ENCODE data around the gene PREX1.

Gene PREX1

DNA sequence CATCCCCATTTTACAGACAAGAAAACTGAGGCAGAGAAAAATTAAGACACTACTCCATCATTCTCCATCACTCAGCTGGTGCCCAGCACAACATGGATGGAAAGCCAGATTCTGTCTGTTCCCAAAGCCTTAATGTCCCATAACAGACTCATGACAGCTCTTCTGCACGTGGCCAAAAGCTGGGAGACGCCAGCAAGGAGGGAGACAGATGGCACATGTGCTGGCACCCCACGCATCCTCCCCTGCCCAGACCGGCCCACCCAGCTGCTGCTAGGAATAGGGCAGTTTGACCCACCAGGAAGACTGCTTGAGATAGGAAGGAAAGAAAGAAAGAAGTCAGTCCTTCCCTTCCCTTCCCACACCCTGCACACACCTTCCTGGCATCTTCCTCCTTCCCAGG, 96.3 kb downstream of the PREX1 start:
- DNase-seq = no peak

DNA sequence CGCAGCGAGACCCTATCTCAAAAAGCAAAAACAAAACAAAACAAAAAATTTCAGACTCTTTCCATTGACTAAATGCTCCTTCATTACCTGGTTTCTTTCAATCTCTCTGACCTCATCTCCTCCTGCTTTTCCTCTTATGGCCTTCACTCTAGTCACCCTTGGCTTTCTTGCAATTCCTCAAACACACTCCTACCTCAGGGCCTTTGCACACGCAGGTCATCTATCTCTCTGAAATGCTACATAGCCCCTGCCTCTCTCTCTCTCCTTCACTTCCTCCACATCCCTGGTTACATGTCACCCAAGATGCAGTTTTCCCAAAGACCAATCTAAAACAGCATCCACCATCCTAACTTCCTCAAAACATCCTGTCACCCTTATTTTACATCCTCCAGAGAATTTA, 96.8 kb downstream of the PREX1 start:
- no peak for DNase-seq

DNA sequence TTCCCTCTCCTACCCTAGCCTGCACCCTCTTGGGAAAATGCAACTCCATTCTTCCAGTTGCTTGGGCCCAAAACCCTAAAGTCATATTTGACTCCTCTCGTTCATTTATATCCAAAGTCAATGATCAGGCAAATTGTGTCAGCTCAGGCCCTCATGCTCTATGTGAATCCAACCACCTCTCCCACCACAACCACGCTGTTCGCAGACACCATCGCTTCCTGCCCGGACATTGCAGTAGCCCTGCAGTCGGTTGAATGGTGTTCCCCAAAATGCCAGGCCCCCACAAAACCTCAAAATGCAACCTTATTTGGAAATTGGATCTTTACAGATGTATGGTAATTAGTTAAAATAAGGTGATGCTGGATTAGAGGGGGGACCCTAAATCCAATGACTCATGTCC, 98.3 kb downstream of the PREX1 start:
- DNase-seq = no peak

DNA sequence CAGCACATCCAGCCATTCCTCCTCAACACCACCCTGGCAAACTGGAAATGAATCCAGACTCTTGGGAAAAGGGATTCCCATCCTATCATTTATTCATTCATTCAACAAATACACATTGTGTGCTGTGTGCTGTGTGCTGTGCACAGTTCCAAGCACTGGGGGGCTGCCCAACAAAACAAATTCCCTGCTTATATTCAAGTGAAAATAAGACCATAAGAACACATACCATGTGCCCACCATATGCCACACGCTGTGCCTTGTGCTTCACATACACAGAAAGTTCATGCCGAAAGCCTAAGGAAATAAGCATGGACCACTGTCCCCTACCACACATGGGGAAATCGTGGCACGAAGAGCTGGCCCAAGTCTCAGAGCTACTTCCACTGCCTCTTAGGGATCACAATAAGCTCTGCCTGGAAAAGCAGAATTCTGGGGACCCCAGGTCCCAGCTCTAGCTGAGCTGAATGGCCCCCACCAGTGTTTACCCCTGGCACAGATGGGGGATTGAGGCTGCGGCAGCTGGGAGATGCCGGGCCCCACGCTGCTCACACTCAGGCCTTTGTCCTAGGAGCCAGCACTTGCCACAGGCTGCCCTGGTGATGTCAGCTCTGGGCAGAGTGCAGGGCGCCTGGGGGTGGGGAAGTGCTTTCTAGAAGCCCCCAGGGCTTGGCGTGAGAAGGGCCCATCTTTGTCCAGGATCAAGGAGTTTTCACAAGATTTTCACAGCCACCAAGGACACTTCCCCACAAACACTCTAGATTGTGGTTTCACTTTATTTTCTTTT, 99.6 kb downstream of the PREX1 start:
- DNase-seq = no peak

DNA sequence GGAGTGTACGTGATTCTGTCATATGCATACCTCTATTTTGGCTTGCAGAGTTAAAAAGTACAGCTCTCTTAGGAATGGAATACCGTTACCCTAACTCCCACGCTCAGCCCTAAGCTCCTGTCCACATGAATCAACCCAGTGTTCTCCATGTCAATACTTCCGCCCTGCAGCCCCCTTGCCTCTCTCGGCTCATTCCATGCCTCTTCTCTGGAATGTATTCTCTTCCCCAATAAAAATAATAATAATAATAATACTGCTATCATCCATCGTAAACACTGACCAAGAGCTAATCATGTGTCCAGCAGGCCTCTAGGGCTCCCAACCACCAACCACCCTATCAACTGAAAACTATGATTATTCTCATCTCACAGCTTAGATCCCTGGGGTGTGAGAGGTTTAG, 100.6 kb downstream of the PREX1 start:
- DNase-seq = no peak

DNA sequence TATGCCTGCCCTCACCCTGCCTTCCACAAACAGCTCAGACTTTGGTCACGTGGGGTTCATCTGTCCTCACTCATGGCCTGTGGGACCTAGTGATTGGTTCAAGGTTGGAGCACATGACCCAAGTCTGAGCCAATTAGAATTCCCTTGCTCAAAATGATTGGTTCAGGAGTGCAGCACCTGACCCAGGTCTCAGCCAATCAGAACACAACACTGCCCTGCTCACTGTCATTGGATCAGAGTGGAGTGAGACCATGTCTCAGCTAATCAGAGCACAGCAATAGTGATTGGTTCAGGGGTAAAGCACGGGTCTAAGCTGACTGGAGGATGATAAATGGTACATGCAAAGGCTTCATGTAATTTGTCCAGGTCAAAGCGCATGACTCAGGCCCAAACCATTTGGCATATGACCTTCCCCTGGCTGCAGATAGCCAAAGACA, 102.2 kb downstream of the PREX1 start:
- no peak for DNase-seq

DNA sequence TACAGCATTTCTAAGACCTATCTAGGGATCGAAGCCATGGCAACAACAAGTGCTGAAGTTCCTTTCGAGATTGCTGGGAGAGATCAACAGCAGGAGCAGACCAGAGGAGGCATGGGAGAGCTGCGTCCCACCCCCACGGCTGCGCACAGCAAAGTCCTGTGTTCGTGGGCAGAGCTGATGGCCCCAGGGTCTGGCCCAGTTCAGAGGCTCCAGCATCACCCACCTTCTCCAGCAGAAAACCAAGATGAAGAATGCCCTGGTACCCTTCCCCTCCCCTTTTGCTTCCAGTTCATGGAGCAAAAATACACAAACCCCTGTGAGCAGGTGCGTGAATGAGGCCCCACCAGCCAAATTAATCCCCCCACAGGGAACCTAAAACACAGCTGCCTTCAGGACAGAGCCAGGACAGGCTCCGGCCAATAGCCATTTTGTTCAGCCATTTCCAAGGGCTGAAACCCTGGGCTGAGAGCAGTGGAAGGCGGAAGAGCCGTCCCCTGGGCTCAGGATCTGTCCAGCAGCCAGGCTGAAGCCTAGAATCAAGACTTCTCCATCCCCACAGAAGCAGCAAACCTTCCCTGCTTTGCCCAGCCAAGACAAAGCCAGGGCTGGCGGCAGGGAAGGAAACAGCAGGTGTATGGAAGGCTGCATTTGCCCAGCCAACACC, 102.8 kb downstream of the PREX1 start:
- DNase-seq = no peak

DNA sequence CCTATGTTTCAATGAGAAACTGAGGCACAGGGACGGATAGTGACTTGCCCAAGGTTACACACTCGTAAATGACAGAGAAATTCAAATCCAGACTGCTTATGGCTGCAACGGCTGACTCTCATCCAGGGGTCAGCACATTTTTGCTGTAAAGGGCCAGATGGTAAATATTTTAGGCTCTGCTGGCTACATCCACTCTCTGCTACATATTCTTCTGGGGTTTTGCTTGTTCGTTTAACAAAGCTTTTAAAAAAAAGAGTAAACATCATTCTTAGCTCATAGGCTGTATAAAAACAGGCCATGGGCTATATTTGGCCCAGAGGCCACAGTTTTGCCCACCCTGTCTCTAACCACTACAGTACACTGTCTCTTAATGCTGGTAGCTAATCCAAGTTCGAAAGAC, 103.4 kb downstream of the PREX1 start:
- DNase-seq = no peak

DNA sequence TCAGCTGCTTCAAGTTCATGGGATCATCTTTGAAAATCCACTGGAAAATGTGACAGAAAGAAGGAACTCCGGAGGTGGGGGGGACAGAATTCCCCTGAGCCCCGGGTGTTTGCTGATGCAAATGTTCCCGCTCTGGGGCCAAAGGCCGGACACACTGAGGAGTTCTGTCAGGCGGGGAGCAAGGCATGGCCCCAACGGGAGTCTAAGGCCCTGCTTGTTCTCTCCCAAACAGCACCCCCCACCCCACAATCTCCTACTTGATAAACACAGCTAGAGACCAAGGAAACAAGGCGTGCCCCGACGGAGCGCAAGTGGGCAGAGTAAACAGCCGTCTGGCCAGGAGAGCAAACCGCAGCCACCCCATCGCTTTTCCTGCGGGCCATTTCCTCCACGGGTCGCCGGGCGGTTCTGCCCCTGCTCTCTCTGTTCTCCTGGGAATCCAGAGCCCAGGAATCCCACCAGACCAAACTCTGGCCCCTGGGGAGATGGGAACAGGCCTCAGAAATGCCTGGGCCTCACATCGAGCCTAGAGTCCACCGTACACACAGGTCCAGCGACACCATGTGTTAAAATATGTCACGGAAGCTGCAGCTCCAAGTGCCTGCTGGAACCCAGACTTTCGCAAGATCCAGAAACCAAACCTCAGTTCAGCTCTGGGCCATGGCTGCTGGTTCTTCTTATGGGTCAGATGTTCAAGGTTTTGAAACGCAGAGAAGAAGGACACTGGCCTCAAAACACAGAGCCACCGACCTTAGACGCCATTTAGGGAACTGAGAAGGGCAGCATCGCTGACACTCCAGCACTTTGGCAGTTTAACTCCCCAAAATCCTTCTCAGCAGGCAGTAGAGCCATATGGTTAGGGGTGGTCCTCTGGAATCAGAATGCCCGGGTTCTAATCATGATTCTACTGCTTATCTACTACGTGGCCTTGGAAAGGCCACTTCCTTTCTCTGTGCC, 104.2 kb downstream of the PREX1 start:
- no peak for DNase-seq

DNA sequence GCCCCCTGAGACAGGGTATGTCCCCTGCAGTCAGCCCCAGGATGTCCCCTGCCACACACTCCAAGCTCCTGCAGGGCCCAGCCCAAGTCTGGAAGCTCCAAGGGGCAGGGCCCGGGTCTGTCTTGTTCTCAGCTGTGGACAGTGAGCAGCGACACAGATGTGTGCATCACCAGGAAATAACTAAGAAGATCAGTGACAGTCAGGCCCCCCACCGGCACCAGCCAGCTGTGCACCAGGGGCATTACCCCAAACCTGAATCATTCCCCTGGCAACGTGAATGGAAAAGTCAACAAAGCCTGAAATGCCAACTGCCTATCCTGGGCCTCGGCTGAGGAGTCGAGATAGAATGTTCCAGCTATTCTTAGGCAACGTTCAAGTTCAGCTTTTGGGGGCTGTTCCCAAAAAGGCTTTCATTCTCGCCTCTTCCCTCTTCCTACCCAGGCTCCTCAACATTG, 105.0 kb downstream of the PREX1 start:
- DNase-seq = no peak

DNA sequence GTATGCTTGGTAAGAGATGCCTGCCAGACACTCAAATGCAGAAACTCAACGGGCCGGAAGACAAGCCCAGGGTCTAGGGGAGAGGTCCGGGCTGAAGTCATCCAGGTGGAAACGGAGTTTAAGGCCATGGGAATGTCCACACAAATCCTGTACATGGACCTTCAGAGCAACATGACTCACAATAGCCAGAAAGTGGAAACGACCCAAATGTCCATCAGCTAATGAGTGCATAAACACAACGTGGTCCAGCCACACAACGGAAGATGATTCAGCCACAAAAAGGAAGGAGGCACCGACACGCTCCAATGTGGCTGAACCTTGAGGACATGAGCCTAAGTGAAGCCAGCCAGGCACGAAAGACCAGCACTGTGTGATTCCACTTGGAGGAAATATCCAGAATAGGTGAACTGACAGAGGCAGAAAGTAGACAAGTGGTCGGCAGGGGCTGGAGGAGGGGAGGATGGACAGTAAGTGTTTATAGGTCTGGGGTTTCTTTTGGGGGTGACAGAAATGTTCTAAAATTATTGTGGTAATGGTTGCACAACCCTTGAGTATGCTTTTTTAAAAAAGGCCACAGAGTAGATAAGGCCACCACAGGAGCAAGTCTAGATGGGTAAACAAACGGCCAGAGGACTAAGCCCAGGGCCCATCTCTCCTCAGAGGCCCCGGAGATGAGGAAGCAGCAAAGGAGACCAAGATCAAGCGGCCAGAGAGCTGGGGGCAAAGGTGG, 105.6 kb downstream of the PREX1 start:
- DNase-seq = no peak

DNA sequence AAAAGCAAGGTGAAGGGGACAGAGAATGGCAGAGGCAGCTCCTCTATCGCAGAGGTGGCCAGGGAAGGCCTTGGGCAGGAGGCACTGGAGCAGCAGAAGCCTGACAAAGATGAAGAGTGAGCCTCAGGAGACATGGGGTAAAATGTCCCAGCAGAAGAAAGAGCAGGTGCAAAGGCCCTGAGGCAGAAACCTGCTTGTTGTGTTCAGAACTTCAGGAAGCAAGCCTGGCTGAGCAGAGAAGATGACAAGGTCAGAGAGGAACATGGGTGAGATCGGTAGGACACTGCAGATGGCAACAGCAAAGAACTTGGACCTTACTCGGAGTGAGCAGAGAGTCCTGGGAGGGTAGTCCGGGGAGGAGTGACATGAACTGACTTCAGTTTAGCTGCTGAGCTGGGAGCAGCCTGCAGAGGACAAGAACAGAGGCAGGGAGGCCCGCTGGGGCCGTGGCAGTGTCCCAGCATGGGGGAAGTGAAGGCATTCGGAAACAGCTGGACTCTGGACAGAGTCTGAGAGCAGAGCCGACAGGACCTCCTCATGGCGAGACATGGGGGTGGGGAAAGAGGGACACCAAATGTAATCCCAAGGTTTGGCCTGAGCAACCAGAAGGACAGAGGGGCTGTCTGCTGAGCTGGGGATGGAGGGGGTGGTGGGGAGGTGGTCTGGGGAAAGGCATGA, 106.3 kb downstream of the PREX1 start:
- DNase-seq = no peak

DNA sequence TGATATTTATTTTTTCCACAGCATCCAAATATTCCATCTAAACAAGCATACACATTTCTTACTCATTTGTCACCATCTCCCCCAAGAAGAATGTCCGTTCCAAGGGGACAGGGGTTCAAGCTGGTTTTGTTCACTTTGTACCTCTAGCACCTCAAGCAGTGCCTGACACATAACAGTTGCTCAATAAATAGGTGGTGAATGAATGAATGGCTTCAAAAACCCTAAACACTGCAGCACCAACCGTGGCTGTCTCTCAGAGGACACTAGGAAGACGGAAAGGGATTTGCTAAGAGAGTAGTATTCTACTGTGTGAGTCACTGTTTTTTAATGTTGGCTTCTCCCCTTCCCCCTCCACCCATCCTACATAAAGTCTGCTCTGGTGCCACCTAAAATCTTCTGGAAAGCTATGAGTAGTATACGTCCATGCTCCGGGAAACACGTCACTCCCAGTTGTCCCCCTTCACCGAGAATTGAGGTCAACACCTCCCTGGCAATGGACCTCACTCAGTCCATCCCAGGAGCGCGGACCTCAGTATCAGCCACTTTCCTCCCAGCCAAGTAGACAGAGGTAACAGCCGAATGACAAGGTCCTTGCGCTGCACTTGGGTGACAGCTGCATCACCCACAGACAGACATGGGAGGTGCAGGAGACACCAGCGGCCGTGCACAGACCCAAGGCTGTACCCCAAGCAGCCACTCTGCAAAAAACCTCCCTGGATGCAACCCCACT, 107.4 kb downstream of the PREX1 start:
- no peak for DNase-seq

DNA sequence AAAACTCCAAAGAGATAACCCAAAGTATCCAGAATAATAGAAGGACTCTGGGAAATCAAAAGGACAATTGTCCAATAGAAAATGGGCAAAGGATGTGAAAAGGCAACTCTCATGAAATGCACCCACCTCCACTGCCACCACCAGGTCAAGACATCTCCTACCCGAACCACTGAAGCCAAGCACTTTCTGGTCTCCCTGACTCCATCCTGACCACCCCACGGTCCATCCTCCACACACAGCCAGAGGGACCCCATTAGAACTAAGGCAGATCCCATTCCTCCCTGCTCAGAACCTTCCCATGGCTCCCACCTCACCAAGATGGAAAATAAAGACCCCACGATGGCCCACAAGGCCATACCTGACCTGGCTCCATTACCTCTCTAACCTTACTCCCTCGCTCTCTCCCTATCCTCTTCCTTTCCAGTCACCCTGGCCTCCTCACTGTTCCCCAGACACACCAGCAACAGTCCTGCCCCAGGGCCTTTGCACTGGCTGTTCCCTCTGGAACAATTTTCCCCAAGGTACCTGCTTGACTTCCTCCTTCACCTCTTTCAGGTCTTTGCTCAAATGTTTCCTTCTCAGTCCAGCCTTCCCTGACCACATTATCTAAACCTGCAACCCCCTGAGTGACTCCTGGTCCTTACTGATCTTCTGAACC, 108.1 kb downstream of the PREX1 start:
- DNase-seq = no peak

DNA sequence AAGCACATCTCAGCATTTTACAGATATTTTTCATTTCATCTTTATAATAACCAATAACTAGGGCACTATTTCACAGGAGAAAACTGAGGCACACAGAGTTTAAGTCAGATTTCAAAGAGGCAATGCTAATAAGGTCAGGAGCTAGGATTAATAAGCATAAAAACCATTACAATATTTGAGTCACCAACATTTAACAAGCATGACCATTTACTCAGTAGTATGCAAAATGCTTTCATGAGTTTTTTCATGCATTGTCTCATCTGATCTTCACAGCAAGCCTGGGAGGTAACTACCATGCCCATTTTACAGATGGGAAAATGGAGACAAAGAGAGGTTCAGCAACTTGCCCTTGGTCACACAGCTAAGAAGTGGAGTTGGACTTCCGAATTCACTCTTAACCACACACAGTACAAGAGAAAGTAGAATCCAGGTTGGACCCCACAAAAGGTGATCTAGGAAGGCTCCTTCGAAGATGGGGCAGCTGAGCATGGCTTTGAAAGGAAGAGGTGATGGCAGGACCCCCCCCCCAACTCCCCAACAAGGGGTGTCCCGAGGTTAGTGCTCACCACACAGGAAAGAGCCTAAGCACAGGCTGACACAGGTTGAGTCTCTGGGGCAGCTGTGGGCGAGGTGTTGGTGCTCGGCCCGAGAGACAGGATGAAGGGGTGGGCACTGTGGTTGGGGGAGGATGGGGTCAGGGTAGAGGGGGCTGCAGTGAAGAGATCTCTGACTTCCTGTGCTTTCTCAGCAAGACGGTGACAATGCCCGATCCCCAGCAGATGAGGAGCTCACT, 108.8 kb downstream of the PREX1 start:
- no peak for DNase-seq

DNA sequence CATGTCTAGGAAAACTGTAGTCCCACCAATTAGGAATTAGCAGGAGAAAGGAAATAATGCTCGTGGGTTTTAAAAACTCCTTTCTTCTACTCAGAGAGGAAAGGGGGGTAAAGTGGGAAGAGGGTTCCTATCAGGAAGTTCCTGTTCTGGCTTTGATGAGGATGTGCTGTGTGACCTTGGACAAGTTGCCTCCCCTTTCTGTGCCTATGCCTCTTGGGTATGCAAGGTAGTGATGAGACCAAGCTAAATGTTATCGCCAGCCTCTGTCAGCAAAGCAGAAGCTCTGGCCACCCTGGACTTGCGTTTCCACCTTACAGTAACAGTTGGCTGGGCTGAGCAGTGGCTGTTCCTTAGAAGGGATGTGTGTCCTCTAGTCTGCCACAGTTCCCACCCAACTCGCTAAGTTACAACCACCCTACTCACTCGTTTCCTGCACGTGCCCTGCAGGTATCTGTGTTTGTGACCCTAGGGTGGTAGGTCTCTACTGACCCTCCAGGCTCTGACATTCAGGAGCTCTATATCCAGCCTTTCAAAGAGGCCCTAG, 110.0 kb downstream of the PREX1 start:
- DNase-seq = no peak

DNA sequence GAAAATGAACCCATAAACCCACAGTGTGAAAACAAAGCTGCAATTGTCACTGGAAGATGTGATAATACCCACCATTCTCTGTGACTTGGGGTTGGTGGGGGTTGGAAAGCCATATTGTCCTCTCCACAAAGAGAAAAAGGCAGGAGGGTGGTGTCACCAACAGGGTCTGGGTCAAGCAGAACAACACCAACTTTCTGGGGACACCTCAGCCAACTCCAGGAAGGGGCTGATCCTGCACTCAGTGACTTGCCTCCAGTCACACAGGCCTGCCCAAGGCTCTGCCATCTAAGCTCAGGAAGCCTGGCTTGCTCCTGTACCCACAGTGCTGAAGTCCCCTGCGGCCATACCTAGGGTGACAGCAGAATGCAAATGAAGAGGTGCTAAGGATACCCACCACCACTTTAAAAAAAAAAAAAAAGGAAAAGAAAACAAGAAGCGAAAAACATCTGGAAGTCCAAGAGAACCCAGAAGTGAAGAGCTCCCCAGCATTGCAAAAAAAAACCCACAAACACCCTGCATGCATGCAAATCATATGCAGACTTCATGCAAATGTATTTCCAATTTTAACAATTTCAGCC, 110.6 kb downstream of the PREX1 start:
- DNase-seq = no peak

DNA sequence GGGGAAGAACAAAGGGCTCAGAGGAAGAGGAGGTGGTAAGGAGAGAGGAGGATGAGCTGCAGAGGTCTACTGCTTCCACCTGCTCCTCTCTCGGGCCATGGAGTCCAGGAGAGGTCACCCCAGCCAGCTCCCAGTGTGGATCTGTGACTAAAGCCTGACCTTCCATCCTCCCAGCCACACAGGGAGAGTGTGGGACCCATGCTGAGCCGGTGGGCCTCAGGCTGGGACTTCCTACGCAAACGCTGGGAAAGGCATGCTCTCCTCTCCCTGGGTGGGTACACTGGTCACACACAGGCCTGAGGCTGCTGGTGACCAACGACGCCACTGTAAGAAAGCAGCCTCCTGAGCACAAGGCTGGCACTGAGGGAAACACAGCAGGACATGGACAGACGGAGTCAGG, 111.3 kb downstream of the PREX1 start:
- DNase-seq = no peak

DNA sequence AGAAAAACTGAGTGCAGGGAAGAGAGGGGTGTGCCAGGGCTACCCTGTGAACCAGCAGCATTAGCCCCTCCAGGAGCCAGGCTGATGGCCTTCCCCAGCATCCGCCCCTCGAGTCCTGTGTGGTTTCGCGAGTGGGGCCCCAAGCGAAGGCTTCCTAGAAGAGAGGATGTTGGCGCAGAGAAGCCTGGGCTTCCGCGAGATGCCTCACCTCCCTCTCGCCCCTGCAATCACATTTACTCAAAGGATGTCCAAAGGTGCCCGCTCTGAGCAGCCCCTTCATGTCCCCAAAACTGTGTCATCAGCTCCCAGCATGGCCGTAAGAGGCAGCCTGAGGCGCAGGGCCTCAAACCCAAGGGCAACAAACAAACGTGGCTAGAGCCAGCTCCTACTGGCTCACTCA, 111.7 kb downstream of the PREX1 start:
- peak; percentile 17 for DNase-seq
